Measurements from ENCODE around the gene SHB. TPM values are rescaled to one million over a fixed set of nuclear protein-coding genes. Genes with fewer than 3 reads are reported as not detected.
A peak's percentile ranks its signal among the peaks of the same experiment; 100 is the strongest.

Gene SHB
- total and polyA plus RNA-seq, 2 of the 13 experiments (the other 11 are each of a cell fraction or from before 2014, with no cell fraction given) = 19.4 to 20.7 TPM

DNA sequence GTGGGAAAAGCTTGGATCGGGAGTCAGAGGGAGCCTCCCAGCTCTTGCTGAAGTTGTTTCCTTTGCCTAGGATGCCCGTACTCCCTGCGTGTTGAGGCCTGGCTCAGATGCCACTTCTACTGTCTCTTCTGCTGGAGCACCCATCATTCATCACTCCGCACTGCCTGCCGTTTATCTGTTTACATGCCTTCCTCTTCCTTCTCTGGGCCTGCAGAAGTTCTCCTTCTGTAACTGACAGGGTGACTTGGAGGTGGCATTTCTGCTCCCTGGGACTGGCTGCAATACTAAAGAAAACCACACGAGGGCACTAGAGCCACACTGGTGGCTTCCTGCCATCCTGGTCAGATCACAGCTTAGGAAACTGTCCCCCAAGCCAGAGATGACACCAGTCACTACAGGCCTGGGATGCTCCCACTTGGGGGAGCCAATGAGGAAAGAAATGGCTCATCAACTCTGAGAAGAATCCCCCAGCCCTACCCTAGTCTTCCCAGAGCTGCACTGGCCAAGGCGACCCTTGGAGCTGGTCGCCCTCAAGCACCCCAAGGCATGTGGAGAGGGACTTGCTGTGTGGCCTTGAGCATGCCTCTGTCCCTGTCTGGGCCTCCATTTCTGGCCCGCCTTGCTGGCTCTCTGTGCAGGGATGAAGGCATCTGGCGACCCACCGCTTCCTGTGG, 155.4 kb downstream of the SHB start (continued):
- no peak for TF ChIP-seq ZNF746 (CRISPR knock-in tag; IDR thresholded peaks at IDR 0.05)
- no peak for TF ChIP-seq ZNF543 (CRISPR knock-in tag; IDR thresholded peaks at IDR 0.05)
- no peak for TF ChIP-seq SRSF9 (IDR thresholded peaks at IDR 0.05; ENCODE audit: borderline replicate concordance, insufficient read depth, low read depth, low read length, poor library complexity, severe bottlenecking)
- peak; percentile 51; the same call in 1 of the 2 replicates for TF ChIP-seq ZNF839 (CRISPR knock-in tag; IDR thresholded peaks at IDR 0.05; ENCODE audit: borderline replicate concordance)
- no peak for TF ChIP-seq ZZZ3 (CRISPR knock-in tag; IDR thresholded peaks at IDR 0.05; ENCODE audit: borderline replicate concordance)
- TF ChIP-seq, protein P1, sequence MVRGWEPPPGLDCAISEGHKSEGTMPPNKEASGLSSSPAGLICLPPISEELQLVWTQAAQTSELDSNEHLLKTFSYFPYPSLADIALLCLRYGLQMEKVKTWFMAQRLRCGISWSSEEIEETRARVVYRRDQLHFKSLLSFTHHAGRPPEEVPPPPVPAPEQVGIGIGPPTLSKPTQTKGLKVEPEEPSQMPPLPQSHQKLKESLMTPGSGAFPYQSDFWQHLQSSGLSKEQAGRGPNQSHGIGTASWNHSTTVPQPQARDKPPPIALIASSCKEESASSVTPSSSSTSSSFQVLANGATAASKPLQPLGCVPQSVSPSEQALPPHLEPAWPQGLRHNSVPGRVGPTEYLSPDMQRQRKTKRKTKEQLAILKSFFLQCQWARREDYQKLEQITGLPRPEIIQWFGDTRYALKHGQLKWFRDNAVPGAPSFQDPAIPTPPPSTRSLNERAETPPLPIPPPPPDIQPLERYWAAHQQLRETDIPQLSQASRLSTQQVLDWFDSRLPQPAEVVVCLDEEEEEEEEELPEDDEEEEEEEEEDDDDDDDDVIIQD (CRISPR knock-in tag; IDR thresholded peaks at IDR 0.05; ENCODE audit: low read depth) = no peak
- TF ChIP-seq, protein P2, sequence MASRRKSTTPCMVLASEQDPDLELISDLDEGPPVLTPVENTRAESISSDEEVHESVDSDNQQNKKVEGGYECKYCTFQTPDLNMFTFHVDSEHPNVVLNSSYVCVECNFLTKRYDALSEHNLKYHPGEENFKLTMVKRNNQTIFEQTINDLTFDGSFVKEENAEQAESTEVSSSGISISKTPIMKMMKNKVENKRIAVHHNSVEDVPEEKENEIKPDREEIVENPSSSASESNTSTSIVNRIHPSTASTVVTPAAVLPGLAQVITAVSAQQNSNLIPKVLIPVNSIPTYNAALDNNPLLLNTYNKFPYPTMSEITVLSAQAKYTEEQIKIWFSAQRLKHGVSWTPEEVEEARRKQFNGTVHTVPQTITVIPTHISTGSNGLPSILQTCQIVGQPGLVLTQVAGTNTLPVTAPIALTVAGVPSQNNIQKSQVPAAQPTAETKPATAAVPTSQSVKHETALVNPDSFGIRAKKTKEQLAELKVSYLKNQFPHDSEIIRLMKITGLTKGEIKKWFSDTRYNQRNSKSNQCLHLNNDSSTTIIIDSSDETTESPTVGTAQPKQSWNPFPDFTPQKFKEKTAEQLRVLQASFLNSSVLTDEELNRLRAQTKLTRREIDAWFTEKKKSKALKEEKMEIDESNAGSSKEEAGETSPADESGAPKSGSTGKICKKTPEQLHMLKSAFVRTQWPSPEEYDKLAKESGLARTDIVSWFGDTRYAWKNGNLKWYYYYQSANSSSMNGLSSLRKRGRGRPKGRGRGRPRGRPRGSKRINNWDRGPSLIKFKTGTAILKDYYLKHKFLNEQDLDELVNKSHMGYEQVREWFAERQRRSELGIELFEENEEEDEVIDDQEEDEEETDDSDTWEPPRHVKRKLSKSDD (CRISPR knock-in tag; IDR thresholded peaks at IDR 0.05; ENCODE audit: low read depth) = no peak
- TF ChIP-seq PRDM15 (CRISPR knock-in tag; IDR thresholded peaks at IDR 0.05) = no peak
- TF ChIP-seq, protein P3, sequence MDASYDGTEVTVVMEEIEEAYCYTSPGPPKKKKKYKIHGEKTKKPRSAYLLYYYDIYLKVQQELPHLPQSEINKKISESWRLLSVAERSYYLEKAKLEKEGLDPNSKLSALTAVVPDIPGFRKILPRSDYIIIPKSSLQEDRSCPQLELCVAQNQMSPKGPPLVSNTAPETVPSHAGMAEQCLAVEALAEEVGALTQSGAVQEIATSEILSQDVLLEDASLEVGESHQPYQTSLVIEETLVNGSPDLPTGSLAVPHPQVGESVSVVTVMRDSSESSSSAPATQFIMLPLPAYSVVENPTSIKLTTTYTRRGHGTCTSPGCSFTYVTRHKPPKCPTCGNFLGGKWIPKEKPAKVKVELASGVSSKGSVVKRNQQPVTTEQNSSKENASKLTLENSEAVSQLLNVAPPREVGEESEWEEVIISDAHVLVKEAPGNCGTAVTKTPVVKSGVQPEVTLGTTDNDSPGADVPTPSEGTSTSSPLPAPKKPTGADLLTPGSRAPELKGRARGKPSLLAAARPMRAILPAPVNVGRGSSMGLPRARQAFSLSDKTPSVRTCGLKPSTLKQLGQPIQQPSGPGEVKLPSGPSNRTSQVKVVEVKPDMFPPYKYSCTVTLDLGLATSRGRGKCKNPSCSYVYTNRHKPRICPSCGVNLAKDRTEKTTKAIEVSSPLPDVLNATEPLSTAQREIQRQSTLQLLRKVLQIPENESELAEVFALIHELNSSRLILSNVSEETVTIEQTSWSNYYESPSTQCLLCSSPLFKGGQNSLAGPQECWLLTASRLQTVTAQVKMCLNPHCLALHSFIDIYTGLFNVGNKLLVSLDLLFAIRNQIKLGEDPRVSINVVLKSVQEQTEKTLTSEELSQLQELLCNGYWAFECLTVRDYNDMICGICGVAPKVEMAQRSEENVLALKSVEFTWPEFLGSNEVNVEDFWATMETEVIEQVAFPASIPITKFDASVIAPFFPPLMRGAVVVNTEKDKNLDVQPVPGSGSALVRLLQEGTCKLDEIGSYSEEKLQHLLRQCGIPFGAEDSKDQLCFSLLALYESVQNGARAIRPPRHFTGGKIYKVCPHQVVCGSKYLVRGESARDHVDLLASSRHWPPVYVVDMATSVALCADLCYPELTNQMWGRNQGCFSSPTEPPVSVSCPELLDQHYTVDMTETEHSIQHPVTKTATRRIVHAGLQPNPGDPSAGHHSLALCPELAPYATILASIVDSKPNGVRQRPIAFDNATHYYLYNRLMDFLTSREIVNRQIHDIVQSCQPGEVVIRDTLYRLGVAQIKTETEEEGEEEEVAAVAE (CRISPR knock-in tag; IDR thresholded peaks at IDR 0.05; ENCODE audit: borderline replicate concordance) = peak; percentile 67; the same call in 1 of the 2 replicates
- TF ChIP-seq TCF7L2 (IDR thresholded peaks at IDR 0.05; ENCODE audit: low read depth, low read length) = no peak
- no peak for TF ChIP-seq ZNF781 (CRISPR knock-in tag; IDR thresholded peaks at IDR 0.05; ENCODE audit: borderline replicate concordance, not compliant biosample characterization)
- peak; percentile 47; the same call in 1 of the 2 replicates for TF ChIP-seq ERF (CRISPR knock-in tag; IDR thresholded peaks at IDR 0.05)
- TF ChIP-seq ZNF101 (CRISPR knock-in tag; IDR thresholded peaks at IDR 0.05; ENCODE audit: borderline replicate concordance, low read depth) = no peak
- no peak for TF ChIP-seq CBX1 (IDR thresholded peaks at IDR 0.05; ENCODE audit: low read depth)
- 0 out of 2 replicates have a peak, but pooled peaks have one; percentile 34 for TF ChIP-seq SMAD3 (CRISPR knock-in tag; IDR thresholded peaks at IDR 0.05)
- no peak for TF ChIP-seq ZNF607 (CRISPR knock-in tag; IDR thresholded peaks at IDR 0.05; ENCODE audit: borderline replicate concordance)

Measured in HepG2 (cell line).